ENCODE data around the gene IGSF3.
"Not testable (repeated sequence)": the region's sequence is repeated elsewhere in the genome, so short reads cannot be mapped to it uniquely, and the experiment has no call there.

DNA sequence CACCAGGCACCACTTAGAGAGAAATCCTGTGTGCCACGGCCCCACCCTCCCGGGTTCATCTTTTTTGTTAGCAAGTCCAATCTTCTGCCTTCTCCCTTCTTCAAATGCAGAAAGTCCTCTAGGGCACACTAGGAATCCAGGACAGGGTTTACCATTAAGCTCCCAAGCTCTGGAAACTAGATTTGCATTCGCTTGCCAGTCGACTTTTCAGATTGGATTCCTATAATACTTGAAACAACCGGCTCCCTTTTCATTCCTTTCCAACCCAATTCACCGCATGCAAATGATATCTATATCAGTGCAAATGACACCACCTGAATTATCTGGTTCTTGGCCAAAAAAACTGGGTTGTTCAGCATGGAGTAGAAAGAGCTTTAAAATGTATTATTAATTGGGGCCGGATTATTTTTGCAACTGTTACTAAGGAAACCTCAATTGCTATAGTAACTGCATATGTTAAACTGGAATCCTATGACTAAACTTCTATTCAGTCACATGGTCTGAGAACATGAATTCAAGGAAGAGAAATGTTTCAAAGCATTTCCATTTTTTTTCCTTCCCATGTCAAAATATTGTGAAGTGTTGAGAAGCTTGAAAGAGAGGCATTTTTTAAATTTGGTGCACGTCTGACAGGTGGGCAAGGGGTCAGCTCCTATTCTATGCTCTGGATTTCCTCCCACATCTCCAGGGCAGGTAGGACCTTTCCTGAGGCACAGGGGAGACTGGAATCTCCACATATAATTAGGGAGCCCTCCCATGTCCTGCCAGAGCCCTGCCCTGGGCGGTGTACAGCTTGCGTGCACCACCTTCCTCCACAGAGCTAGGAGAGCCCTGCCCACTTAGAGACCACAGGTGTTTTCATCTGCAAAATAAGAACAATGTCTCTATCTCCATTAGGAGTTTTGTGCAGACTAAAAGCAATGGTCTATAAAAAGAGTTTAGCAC lies 76.3 kb downstream of the IGSF3 start:
- TF ChIP-seq, protein P1, sequence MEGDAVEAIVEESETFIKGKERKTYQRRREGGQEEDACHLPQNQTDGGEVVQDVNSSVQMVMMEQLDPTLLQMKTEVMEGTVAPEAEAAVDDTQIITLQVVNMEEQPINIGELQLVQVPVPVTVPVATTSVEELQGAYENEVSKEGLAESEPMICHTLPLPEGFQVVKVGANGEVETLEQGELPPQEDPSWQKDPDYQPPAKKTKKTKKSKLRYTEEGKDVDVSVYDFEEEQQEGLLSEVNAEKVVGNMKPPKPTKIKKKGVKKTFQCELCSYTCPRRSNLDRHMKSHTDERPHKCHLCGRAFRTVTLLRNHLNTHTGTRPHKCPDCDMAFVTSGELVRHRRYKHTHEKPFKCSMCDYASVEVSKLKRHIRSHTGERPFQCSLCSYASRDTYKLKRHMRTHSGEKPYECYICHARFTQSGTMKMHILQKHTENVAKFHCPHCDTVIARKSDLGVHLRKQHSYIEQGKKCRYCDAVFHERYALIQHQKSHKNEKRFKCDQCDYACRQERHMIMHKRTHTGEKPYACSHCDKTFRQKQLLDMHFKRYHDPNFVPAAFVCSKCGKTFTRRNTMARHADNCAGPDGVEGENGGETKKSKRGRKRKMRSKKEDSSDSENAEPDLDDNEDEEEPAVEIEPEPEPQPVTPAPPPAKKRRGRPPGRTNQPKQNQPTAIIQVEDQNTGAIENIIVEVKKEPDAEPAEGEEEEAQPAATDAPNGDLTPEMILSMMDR (conservative IDR thresholded peaks at IDR 0.05) = not testable (repeated sequence)
- not testable (repeated sequence) for TF ChIP-seq ZFX (IDR thresholded peaks at IDR 0.05)

Data from C4-2B (cell line).